Breast epithelium (tissue), 4 donors: ENCODE results near the gene CARD8. TPM values are rescaled to one million over a fixed set of nuclear protein-coding genes. Genes with fewer than 3 reads are reported as not detected.

Experiments used
- DNase-seq, 2 donors: peaks; one replicate each; pipeline ENCODE4 v3.0.0-alpha.2; 2019; ENCODE audit warnings: low spot score in 2 of 2
- H3K27ac ChIP-seq, 2 donors: fragments of 200-600 bp; sonication (generic) in 1 of 2; one replicate each; pipeline ENCODE4 v1.5.1; 2016 to 2019; ENCODE audit warnings: mild to moderate bottlenecking in 1 of 2
- H3K27me3 ChIP-seq, 2 donors: fragments of 200-600 bp; sonication (generic) in 1 of 2; one replicate each; pipeline versions ENCODE4 v1.5.1 to v1.6.0; 2017 to 2019; ENCODE audit warnings: control low read depth in 1 of 2, mild to moderate bottlenecking in 1 of 2
- H3K36me3 ChIP-seq: fragments of 200-600 bp; one replicate; pipeline ENCODE4 v1.5.1; 2019
- H3K4me1 ChIP-seq, 2 donors: fragments of 200-600 bp; sonication (generic); one replicate each; pipeline ENCODE4 v1.5.1; 2016 to 2019; ENCODE audit warnings: control low read depth in 1 of 2
- H3K4me3 ChIP-seq, 3 donors: fragments of 200-600 bp; sonication (generic); 1 replicate in 2 of 3; 2 replicates in 1 of 3; pipeline ENCODE4 v1.5.1; 2016 to 2019; ENCODE audit warnings: mild to moderate bottlenecking in 3 of 3, moderate library complexity in 2 of 3
- H3K9me3 ChIP-seq, 2 donors: fragments of 200-600 bp; sonication (generic) in 1 of 2; one replicate each; pipeline ENCODE4 v1.5.1; 2016 to 2019; ENCODE audit warnings: control low read depth in 1 of 2
- POLR2A ChIP-seq: fragments of 450-650 bp; IDR thresholded peaks from one replicate; pipeline ENCODE4 v1.6.1; 2016; ENCODE audit warnings: antibody characterized with exemption, mild to moderate bottlenecking, moderate library complexity
- POLR2AphosphoS5 ChIP-seq, 3 donors: sonication (generic); formaldehyde crosslinking; IDR thresholded peaks; one replicate each; pipeline ENCODE4 v1.6.1; 2017; ENCODE audit warnings: antibody characterized with exemption in 3 of 3
- intact Hi-C: fragments of 100-400 bp; cut with DNase I; formaldehyde crosslinking; loops from one replicate; pipeline ENCODE4 v1.15.1; 2023; ENCODE audit warnings: low total_unique reads
- total RNA-seq, 3 donors: library from RNA; depleted of rRNA; stranded (reverse); fragments of >200 nt; gene quantifications; one replicate each; pipeline ENCODE4 v1.1.0, GENCODE V29; 2016
- TF ChIP-seq, protein P1 (sequence below), 3 donors: fragments of 450-650 bp; IDR thresholded peaks; one replicate each; pipeline ENCODE4 v1.5.1; 2016 to 2017; ENCODE audit warnings: antibody characterized with exemption in 3 of 3, mild to moderate bottlenecking in 3 of 3, moderate library complexity in 3 of 3

CARD8 gene
- total RNA-seq, 3 donors from 2014 or later: 35.0 to 39.0 (median 35.8) TPM

DNA sequence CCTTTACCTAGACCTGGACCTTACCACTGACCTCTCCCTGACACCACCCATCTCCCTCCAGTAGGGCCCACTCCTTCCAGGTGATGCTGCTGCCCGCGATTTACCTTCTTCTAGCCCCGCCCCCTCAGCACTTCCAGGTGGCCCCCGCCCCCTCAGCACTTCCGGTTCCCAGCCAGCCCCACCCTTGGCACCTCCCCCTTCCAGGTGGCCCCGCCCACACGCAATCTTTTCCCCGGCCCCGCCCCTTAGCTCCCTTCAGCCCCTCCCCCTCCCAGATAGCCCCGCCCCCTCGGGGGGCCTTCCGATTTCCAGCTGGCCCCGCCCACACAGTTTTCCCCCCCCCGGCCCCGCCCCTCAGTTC lies 86.2 kb downstream of the CARD8 start:
- no peaks in the 10 kb centered on the region for H3K27me3 ChIP-seq
- no peaks in the 10 kb centered on the region for H3K36me3 ChIP-seq
- intact Hi-C loops: no loop called here
- peak overlapping the region; percentile 93 to 94 for H3K27ac ChIP-seq
- peak; percentile 68 to 85 for DNase-seq
- H3K9me3 ChIP-seq: no peaks in the 10 kb centered on the region
- H3K4me3 ChIP-seq: peak overlapping the region; percentile 59 to 89 (median 81)
- TF ChIP-seq, protein P1, sequence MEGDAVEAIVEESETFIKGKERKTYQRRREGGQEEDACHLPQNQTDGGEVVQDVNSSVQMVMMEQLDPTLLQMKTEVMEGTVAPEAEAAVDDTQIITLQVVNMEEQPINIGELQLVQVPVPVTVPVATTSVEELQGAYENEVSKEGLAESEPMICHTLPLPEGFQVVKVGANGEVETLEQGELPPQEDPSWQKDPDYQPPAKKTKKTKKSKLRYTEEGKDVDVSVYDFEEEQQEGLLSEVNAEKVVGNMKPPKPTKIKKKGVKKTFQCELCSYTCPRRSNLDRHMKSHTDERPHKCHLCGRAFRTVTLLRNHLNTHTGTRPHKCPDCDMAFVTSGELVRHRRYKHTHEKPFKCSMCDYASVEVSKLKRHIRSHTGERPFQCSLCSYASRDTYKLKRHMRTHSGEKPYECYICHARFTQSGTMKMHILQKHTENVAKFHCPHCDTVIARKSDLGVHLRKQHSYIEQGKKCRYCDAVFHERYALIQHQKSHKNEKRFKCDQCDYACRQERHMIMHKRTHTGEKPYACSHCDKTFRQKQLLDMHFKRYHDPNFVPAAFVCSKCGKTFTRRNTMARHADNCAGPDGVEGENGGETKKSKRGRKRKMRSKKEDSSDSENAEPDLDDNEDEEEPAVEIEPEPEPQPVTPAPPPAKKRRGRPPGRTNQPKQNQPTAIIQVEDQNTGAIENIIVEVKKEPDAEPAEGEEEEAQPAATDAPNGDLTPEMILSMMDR (IDR thresholded peaks at IDR 0.05): no peak
- TF ChIP-seq POLR2AphosphoS5 (IDR thresholded peaks at IDR 0.05): no peak
- no peak for TF ChIP-seq POLR2A
- H3K4me1 ChIP-seq: peaks cover 0 to 6% of the 10 kb centered on the region in 2 donors

DNA sequence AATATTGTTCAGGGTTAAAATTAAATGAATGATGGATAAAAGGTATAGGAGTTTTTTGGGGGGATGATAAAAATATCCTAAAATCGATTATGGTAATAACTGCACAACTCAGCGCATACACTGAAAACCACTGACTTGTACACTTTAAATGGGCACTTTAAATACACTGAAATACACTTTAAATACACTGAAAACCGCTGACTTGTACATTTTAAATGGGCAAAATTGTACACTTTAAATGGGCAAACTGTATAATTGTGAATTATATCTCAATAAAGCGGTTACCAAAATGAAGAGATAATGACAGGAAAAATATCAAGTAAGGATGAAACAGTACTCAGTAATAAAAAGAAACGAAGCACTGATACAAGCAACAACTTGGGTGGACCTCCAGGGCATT lies 87.0 kb downstream of the CARD8 start:
- H3K36me3 ChIP-seq: no peaks in the 10 kb centered on the region
- intact Hi-C loops: no loop called here
- peak overlapping the region in 1 of 2 donors; percentile 94 for H3K27ac ChIP-seq
- no peak overlapping the region for H3K4me3 ChIP-seq
- TF ChIP-seq POLR2A: no peak
- TF ChIP-seq POLR2AphosphoS5 (IDR thresholded peaks at IDR 0.05): no peak
- TF ChIP-seq, protein P1 (IDR thresholded peaks at IDR 0.05): no peak
- DNase-seq: no peak
- no peaks in the 10 kb centered on the region for H3K9me3 ChIP-seq
- H3K27me3 ChIP-seq: no peaks in the 10 kb centered on the region
- peaks cover 0 to 6% of the 10 kb centered on the region in 2 donors for H3K4me1 ChIP-seq

DNA sequence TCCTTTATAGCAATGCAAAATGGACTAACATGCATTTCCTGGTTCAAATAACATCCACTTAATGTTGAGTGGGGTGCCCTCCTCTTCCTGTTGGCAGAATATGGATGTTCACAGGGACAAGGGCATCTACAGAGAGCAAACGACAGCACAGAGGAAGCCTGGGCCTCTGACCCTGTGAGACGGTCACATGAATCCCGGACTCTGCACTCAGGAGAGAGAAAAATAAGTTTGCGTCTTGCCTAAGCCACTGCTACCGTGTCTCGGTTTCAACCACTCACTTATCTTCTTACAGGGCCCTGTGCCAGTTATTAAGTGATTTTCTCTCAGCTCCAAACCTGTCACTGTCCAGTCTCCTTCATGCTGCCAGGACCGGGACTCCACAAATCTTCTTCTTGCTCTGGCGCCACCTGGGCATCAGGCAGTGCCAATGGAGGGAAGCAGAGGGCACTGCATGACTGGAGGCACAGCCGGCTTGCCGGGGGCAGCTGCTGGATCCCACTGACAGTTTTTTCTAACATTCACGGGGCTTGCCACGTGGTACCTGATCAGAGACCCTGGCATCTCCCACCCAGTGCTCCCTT lies 97.4 kb downstream of the CARD8 start:
- no peak for DNase-seq
- intact Hi-C loops: loop anchor here (10.0 kb wide), 1 partner anchor 193 kb away; no protein-coding TSS in a partner anchor
- no peak overlapping the region for H3K27ac ChIP-seq
- no peak overlapping the region for H3K4me3 ChIP-seq
- H3K36me3 ChIP-seq: no peaks in the 10 kb centered on the region
- H3K4me1 ChIP-seq: no peaks in the 10 kb centered on the region
- H3K9me3 ChIP-seq: no peaks in the 10 kb centered on the region
- no peak for TF ChIP-seq POLR2AphosphoS5 (IDR thresholded peaks at IDR 0.05)
- TF ChIP-seq, protein P1 (IDR thresholded peaks at IDR 0.05): no peak
- TF ChIP-seq POLR2A: no peak
- no peaks in the 10 kb centered on the region for H3K27me3 ChIP-seq

Other genes starting within 250 kb of the CARD8 start
- not detected for gene CABP5, start 211.8 kb downstream of the CARD8 start, total RNA-seq
- gene PLA2G4C, start 145.1 kb downstream of the CARD8 start, total RNA-seq: 10 to 100 TPM in 1 of 3 donors, 1 to 10 TPM in 2; 2.6 to 10.5 (median 5.1) TPM
- gene LIG1, start 85.6 kb downstream of the CARD8 start, total RNA-seq: 10 to 100 TPM in 2 of 3 donors, 1 to 10 TPM in 1; 6.1 to 31.8 (median 14.1) TPM
- 1 to 10 TPM; 2.9 to 3.9 (median 2.9) TPM for gene ZSWIM9, start 85.2 kb downstream of the CARD8 start, total RNA-seq
- 1 to 10 TPM in 1 of 3 donors, under 1 TPM in 1, not detected in 1; 0.32 to 1.3 TPM for gene ZNF114, start 14.2 kb upstream of the CARD8 start, total RNA-seq
- gene EMP3, start 69.6 kb upstream of the CARD8 start, total RNA-seq: 10 to 100 TPM; 18.4 to 71.4 (median 24.1) TPM
- 10 to 100 TPM in 1 of 3 donors, 1 to 10 TPM in 2; 5.9 to 10.5 (median 6.2) TPM for gene TMEM143, start 108.0 kb upstream of the CARD8 start, total RNA-seq
- gene SYNGR4, start 108.5 kb upstream of the CARD8 start, total RNA-seq: not detected
- gene KDELR1, start 135.6 kb upstream of the CARD8 start, total RNA-seq: 10 to 100 TPM; 66.2 to 85.0 (median 68.5) TPM
- under 1 TPM in 2 of 3 donors, not detected in 1; 0.32 to 0.33 TPM for gene GRIN2D, start 137.8 kb upstream of the CARD8 start, total RNA-seq
- 10 to 100 TPM; 25.0 to 35.4 (median 30.1) TPM for gene GRWD1, start 190.1 kb upstream of the CARD8 start, total RNA-seq
- 1 to 10 TPM in 2 of 3 donors, under 1 TPM in 1; 0.80 to 1.6 (median 1.0) TPM for gene KCNJ14, start 199.7 kb upstream of the CARD8 start, total RNA-seq
- 10 to 100 TPM; 42.2 to 74.7 (median 70.4) TPM for gene CYTH2, start 213.5 kb upstream of the CARD8 start, total RNA-seq